ENCODE measurements around the gene PRCC. TPM values are rescaled to one million over a fixed set of nuclear protein-coding genes. Genes with fewer than 3 reads are reported as not detected.

Gene PRCC, protein sequence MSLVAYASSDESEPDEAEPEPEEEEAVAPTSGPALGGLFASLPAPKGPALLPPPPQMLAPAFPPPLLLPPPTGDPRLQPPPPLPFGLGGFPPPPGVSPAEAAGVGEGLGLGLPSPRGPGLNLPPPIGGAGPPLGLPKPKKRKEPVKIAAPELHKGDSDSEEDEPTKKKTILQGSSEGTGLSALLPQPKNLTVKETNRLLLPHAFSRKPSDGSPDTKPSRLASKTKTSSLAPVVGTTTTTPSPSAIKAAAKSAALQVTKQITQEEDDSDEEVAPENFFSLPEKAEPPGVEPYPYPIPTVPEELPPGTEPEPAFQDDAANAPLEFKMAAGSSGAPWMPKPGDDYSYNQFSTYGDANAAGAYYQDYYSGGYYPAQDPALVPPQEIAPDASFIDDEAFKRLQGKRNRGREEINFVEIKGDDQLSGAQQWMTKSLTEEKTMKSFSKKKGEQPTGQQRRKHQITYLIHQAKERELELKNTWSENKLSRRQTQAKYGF
- 40.3 and 51.5 TPM in 2 replicates for total RNA-seq (2014; rRNA removed; shearing (Covaris generic))

- peak; percentile 99 for DNase-seq (ENCODE audit: low spot score)
Measured at GRCh38 chr1:156767101-156767878, at the start of gene PRCC. PRCC (plus strand) TSS chr1:156767535; CDS start chr1:156767772, 237 bp downstream.

DNA sequence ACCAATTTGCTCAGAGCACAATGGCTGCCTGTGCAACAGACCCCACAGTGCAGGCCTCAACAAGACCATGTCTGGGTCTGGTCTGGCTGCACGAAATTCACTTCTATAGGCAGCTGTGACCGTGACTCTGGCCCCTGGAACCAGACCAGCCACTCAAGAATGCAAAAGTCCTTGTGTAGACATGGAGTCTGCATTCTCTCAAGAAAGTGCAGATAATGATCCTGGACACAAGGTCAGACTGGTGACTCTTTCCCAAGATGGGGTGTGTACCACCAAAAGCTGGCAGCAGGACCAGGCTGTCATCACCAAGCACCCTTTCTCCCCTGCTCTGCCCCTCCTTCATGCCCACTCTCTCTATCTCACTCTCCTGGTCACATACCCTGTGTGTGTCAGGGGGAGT, 46.2 kb upstream of the PRCC start:
- no peak for DNase-seq (ENCODE audit: low spot score)

DNA sequence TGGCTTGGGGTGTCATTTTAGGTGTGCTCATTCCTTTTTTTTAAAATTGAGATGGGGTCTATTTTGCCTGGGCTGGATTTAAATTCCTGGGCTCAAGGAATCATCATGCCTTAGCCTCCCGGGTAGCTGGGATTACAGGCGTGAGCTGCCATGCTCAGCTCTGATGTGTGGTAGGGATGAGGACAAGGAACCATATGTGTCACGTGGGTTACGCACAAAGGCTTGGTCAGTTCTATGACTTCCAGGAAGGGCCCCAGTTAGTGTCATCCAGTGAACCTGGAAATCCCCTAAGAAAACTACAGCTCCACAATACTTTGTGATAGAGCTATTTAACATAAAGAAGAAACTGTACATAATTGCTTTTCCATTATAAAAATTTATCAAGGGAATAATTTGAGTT, 45.8 kb upstream of the PRCC start:
- DNase-seq (ENCODE audit: low spot score): no peak

GRCh38 chr1:156725683-156726280, 41.6 kb upstream of the PRCC start:
- peak; percentile 93 for DNase-seq (ENCODE audit: low spot score)

GRCh38 chr1:156726549-156727226, 40.6 kb upstream of the PRCC start:
- peak; percentile 69 for DNase-seq (ENCODE audit: low spot score)

GRCh38 chr1:156727492-156727891, 39.8 kb upstream of the PRCC start:
- DNase-seq (ENCODE audit: low spot score): no peak

GRCh38 chr1:156727926-156728598, 39.3 kb upstream of the PRCC start, which contains the start of gene METTL25B:
METTL25B (plus strand) TSS chr1:156728469; CDS start chr1:156729105, 636 bp downstream.
- peak; percentile 61 for DNase-seq (ENCODE audit: low spot score)

DNA sequence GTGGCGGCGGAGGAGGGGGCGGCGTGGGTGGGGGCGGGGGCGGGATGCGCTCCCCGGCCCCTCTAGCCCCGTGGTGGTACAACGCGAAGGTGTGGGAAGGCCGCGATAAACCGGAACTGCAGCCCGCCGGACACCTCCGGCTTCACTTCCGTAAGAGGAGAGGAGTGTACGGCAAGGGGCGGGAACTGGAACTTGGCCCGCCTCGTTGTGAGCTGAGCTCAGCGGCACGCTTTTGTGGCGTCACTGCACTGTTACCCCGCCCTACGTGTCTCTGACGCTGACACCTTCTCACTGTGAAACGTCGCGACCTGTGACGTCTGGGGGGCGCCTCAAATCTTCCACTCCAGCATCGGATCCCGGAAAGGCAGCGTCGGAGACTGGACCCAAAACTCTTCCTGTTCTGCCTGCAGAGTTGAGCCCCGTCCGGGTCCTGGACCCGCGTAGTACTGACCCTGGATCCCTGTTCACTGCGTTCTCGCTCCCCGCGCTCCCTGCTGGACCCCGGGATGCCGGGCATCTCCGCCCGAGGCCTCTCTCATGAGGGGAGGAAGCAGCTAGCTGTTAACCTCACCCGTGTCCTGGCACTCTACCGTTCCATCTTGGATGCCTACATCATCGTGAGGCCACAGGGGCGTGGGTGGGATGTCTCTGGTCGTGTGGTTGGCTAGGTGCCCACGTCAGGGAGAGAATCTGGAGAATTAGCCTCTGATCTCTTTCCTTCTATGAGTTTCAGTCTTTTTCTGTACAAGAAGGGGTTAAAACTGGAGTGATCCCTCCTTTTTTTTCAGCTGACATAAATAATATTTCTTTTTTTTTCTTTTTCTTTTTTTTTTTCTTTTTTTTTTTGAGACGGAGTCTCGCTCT, 38.5 kb upstream of the PRCC start, which contains the start of gene ISG20L2:
ISG20L2 (minus strand) TSS at position 168 of the 864 bp plus-strand sequence. CDS start 1,114 bp downstream, outside the sequence.
- DNase-seq (ENCODE audit: low spot score): peak; percentile 99

GRCh38 chr1:156733989-156734584, 33.2 kb upstream of the PRCC start:
- no peak for DNase-seq (ENCODE audit: low spot score)

- no peak for DNase-seq (ENCODE audit: low spot score)
Measured at GRCh38 chr1:156738407-156738806, 28.9 kb upstream of the PRCC start.

DNA sequence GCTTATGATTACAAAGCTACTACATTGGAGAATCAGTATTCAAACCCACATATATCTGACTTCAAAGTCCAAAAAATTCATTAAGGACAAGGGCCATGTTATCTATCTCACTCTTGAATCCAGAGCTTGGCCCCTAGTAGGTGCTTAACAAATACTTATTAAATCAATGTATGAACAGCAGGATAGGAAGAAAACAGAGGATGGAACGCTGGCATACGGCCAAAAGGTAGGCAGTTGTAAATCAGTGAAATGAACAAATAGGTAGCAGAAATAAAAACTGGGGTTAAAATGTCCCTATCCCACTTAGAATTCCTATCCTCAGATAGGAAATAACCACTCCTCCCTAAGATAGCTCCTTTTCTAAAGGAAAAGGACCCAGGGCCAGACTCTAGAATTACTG, 28.4 kb upstream of the PRCC start:
- no peak for DNase-seq (ENCODE audit: low spot score)

DNA sequence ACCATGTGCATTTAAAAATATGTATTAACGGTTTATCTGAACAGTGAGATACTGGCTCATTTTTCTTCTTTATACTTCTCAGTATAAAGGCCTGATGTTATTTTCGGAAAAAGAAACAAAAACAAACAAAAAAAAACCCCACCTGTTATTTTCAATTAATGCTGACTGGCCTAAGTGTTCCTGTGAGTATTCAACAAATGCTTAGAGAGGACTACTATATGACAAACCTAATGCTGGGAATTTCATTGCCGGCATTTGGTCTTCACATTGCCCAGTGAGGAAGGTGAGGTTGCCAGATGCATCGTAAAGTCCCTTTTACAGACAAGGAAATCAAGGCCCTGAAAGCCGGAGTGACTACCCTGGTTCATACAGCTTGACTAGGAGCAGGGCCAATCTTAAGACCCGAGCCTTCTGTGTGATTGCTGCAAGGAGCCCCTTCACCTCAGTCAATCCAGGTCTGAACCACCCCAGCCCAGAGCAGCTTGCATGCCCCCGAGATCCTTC, 27.0 kb upstream of the PRCC start:
- peak; percentile 30 for DNase-seq (ENCODE audit: low spot score)

GRCh38 chr1:156740741-156741480, 26.4 kb upstream of the PRCC start, which contains the start of gene MRPL24:
MRPL24 (minus strand) TSS chr1:156741088; CDS start chr1:156738704, 2,384 bp downstream.
- peak; percentile 99 for DNase-seq (ENCODE audit: low spot score)

- DNase-seq (ENCODE audit: low spot score): no peak
Measured at GRCh38 chr1:156741481-156741983, 25.8 kb upstream of the PRCC start.

DNA sequence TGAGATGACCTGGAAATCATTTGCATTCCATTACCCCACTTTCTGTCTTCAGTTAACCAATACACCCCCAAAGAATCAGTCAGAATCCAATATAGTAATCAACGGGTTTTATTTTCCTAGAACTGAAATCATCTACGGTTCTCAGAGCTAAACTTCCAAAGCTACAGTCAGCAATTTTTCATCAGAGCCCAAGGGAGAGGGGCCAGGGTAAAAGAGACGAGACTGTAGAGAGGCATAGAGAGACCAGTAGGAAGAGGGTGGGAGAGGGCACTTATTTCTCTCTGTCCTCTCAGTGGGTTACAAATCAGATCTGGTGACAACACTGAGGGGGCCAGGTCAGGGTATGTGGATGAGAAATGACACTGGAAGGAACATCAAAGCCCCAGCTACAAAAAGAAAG, 25.3 kb upstream of the PRCC start:
- no peak for DNase-seq (ENCODE audit: low spot score)

DNA sequence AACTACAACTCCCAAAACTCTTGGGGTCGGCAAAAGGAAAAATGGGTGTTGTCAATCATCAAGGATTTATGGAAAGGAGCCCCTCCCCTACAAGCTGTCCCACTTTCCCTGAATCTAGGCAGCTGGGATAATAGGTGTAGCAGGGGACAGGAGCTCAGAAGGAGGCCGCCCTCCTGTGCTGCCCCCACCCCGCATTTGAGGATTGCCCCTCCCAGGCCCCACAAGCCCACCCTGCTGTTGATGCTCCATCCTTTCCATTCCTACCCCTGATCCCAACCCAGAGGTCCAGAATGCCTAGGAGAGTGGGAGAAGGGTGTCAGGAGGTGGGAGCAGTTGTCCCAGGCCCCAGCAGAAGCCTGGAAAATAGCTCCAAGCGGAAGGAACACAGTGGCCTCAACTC, 24.5 kb upstream of the PRCC start:
- DNase-seq (ENCODE audit: low spot score): no peak

- DNase-seq (ENCODE audit: low spot score): no peak
Measured at GRCh38 chr1:156743367-156744302, 23.7 kb upstream of the PRCC start.

Measured in A172 (cell line).